Heart left ventricle (tissue), 16 donors: ENCODE measurements around the gene PPP1R1B. TPM values are rescaled to one million over a fixed set of nuclear protein-coding genes. Genes with fewer than 3 reads are reported as not detected.

Experiments
- ATAC-seq, 4 donors: fragments of 200-7000 bp; cut with Tn5 transposase; one replicate each; pipeline ENCODE4 v1.9.1; 2020 to 2022; ENCODE audit warnings: moderate library complexity in 4 of 4, mild to moderate bottlenecking in 3 of 4, moderate number of reproducible peaks in 1 of 4
- DNase-seq, 5 donors: peaks; one replicate each; pipeline ENCODE4 v3.0.0-alpha.2; 2020
- H3K27ac ChIP-seq, 12 donors: fragments of 200-600 bp; sonication (generic) in 4 of 12; one replicate each; pipeline versions ENCODE4 v1.5.0 to v1.8.0; 2016 to 2022; ENCODE audit warnings: mild to moderate bottlenecking in 2 of 12
- H3K27me3 ChIP-seq, 9 donors: fragments of 200-600 bp; sonication (generic) in 2 of 9; one replicate each; pipeline versions ENCODE4 v1.5.1 to v1.8.0; 2016 to 2022; ENCODE audit warnings: mild to moderate bottlenecking in 3 of 9
- H3K36me3 ChIP-seq, 9 donors: fragments of 200-600 bp; sonication (generic) in 2 of 9; one replicate each; pipeline versions ENCODE4 v1.5.0 to v1.8.0; 2018 to 2022; ENCODE audit warnings: mild to moderate bottlenecking in 2 of 9
- H3K4me1 ChIP-seq, 12 donors: fragments of 200-600 bp; sonication (generic) in 4 of 12; one replicate each; pipeline versions ENCODE4 v1.5.0 to v1.8.0; 2016 to 2022; ENCODE audit warnings: mild to moderate bottlenecking in 3 of 12
- H3K4me3 ChIP-seq, 12 donors: fragments of 200-600 bp; sonication (generic) in 4 of 12; one replicate each; pipeline versions ENCODE4 v1.5.0 to v1.8.0; 2017 to 2022; ENCODE audit warnings: mild to moderate bottlenecking in 9 of 12, moderate library complexity in 4 of 12
- H3K9me3 ChIP-seq, 12 donors: fragments of 200-600 bp; sonication (generic) in 4 of 12; one replicate each; pipeline versions ENCODE4 v1.5.0 to v1.8.0; 2016 to 2022; ENCODE audit warnings: mild to moderate bottlenecking in 1 of 12
- CTCF ChIP-seq, 12 donors: fragments of 200-600 bp; sonication (generic) in 4 of 12; IDR thresholded peaks; one replicate each; pipeline versions ENCODE4 v1.5.0 to v1.8.0; 2018 to 2022; ENCODE audit warnings: antibody characterized with exemption in 12 of 12, mild to moderate bottlenecking in 5 of 12
- POLR2A ChIP-seq, 2 donors: fragments of 450-650 bp; IDR thresholded peaks; one replicate each; pipeline ENCODE4 v1.6.1; 2017; ENCODE audit warnings: antibody characterized with exemption in 2 of 2, mild to moderate bottlenecking in 2 of 2, moderate library complexity in 2 of 2
- WGBS, 4 donors: extraction: QIAGEN DNeasy Blood & Tissue Kit in 2 of 4; methylation state at CpG; one replicate each; pipeline versions ENCODE4 v1.1.5 to v1.1.7; 2013 to 2018; 5-methylcytosine and 5-hydroxymethylcytosine counted together
- intact Hi-C, 10 donors: fragments of 100-400 bp; cut with DNase I; formaldehyde crosslinking; loops; one replicate each; pipeline versions ENCODE4 v1.11.1 to v1.14.2; 2022
- polyA plus RNA-seq, 2 donors: library from polyadenylated mRNA; stranded (reverse); fragments of 200-250 nt; gene quantifications; one replicate each; pipeline ENCODE4 v1.2.3, GENCODE V29; 2013
- total RNA-seq, 9 donors: library from RNA; depleted of rRNA in 2 of 9; stranded (reverse); fragments of >200 nt in 2 of 9; fragmentation: NEBNext Ultra II Directional in 3 of 9; extraction: Animal tissue kit (Norgen Biotek cat#: 25700) in 3 of 9; gene quantifications; one replicate each; pipeline versions ENCODE4 v1.1.0 to v1.2.4, GENCODE V29; 2016 to 2023
- donor health status: ischemic (EF 13 %, LVEDD 7.1; RV severe dilation, severe dysfunction).
- donor health status: healthy with polysubstance abuse.
- donor health status: DM: no; HTN: yes; CAD: no.
- donor health status: DM: no; HTN: no; CAD: no.
- donor health status: ischemic (EF 25% LVEDD 6.9; RV normal size, moderate dysfunction).
- donor health status: ischemic (EF 25% LVEDD 5.7; RV mildly dilated, moderate dysfunction).
- donor health status: healthy.
- donor health status: DM: yes; HTN: yes; CAD: no.
- donor health status: ischemic (EF 35%, LVEDD 5.7; RV mildly dilated, moderate dysfunction).
- donor health status: nonischemic (EF 11% LVEDD 7.7; RV severe dilation, severe dysfunction).
- donor health status: DM: yes; HTN: yes; CAD: no.
- donor health status: PGD.
- donor health status: ischemic (EF 29% LVEDD 5.4; RV normal size, mild dysfunction).
- donor health status: nonischemic (EF 23%, LVEDD 6.1; RV moderate dilation, normal function).

The PPP1R1B gene
- total and polyA plus RNA-seq, 11 donors = 0.54 to 5.8 (median 0.88) TPM; not detected in 1

GRCh38 chr17:39622380-39623006 lies 4.3 kb upstream of the PPP1R1B start:
- no peak for DNase-seq
- intact Hi-C loops = loop anchor here (1.0 to 10.0 kb wide), 20 partner anchors 45 to 362 kb away; partner anchors contain the start of genes PNMT (in 2 of the 10), PSMD3 (in 2 of the 10), MIEN1 (in 1 of the 10) and TCAP (in 1 of the 10)

GRCh38 chr17:39623356-39623950 lies 3.3 kb upstream of the PPP1R1B start:
- peak overlapping the region in 2 of 12 donors; percentile 8 to 50 for H3K27ac ChIP-seq
- H3K4me3 ChIP-seq = no peak overlapping the region
- H3K27me3 ChIP-seq = peaks cover 8 to 37% (median 32%) of the 10 kb centered on the region in 9 donors
- ATAC-seq (peak; percentile 71 to 82 (median 80)), DNase-seq (peak; percentile 81 to 92 (median 87))
- TF ChIP-seq CTCF (IDR thresholded peaks at IDR 0.05) (peak; percentile 87 to 97 (median 94)), POLR2A (IDR thresholded peaks at IDR 0.05) (no peak)
- H3K9me3 ChIP-seq = no peaks in the 10 kb centered on the region
- H3K4me1 ChIP-seq = peaks cover 0 to 27% (median 13%) of the 10 kb centered on the region in 12 donors
- intact Hi-C loops = loop anchor here (1.0 to 10.0 kb wide), 19 partner anchors 44 to 361 kb away; partner anchors contain the start of genes PNMT (in 2 of the 10), PSMD3 (in 2 of the 10), MIEN1 (in 1 of the 10) and TCAP (in 1 of the 10)
- WGBS, 4 donors = 4 to 10% (median 8%) methylated on average over 6 to 16 of the region's 16 CpGs
- no peaks in the 10 kb centered on the region for H3K36me3 ChIP-seq

More at GRCh38 chr17:39622380-39623006, 4.3 kb upstream of the PPP1R1B start:
- H3K27ac ChIP-seq = no peak overlapping the region
- peaks cover 6 to 30% (median 26%) of the 10 kb centered on the region in 9 donors for H3K27me3 ChIP-seq
- WGBS, 4 donors = 55 to 68% (median 62%) methylated on average over 15 to 16 of the region's 16 CpGs
- no peak overlapping the region for H3K4me3 ChIP-seq
- ATAC-seq = no peak
- peaks cover 0 to 34% (median 13%) of the 10 kb centered on the region in 12 donors for H3K4me1 ChIP-seq
- no peaks in the 10 kb centered on the region for H3K36me3 ChIP-seq
- H3K9me3 ChIP-seq = no peaks in the 10 kb centered on the region
- TF ChIP-seq CTCF (IDR thresholded peaks at IDR 0.05) (no peak), POLR2A (IDR thresholded peaks at IDR 0.05) (no peak)

- 67 to 77% (median 71%) methylated on average over 8 of the region's 8 CpGs for WGBS, 4 donors
- no peak overlapping the region for H3K4me3 ChIP-seq
- H3K27me3 ChIP-seq = peaks cover 8 to 45% (median 32%) of the 10 kb centered on the region in 9 donors
- TF ChIP-seq POLR2A (IDR thresholded peaks at IDR 0.05) (no peak), CTCF (IDR thresholded peaks at IDR 0.05) (no peak)
- ATAC-seq (no peak), DNase-seq (no peak)
- H3K4me1 ChIP-seq = peaks cover 0 to 22% (median 13%) of the 10 kb centered on the region in 12 donors
- no peaks in the 10 kb centered on the region for H3K36me3 ChIP-seq
- no peak overlapping the region for H3K27ac ChIP-seq
- intact Hi-C loops = loop anchor here in 9 of 10 donors (5.0 to 10.0 kb wide), 10 partner anchors 43 to 360 kb away; partner anchors contain the start of genes MIEN1 (in 1 of the 9), PNMT (in 1 of the 9), PSMD3 (in 1 of the 9) and TCAP (in 1 of the 9)
- no peaks in the 10 kb centered on the region for H3K9me3 ChIP-seq
These were observed 2.4 kb upstream of the PPP1R1B start for GRCh38 chr17:39624313-39624712.
